Endometrial microvascular endothelial cells (primary cell): ENCODE data around the gene SERPINA3. TPM values are rescaled to one million over a fixed set of nuclear protein-coding genes. Genes with fewer than 3 reads are reported as not detected.

ENCODE experiments used
- in situ Hi-C: cut with HindIII; loops from 2 replicates; pipeline ENCODE4 v1.10.0; 2017; ENCODE audit warnings: low sequenced_read_pairs, low pct_unique_long_range_greater_than_20kb; ENCODE audit errors: inconsistent ontology term
- total RNA-seq: library from RNA; depleted of rRNA; stranded (reverse); fragments of >200 nt; gene quantifications from one replicate; pipeline ENCODE4 v1.2.3, GENCODE V29; 2015; ENCODE audit errors: inconsistent ontology term

Gene SERPINA3
- total RNA-seq, 1 donor from 2014 or later, result not detected

DNA sequence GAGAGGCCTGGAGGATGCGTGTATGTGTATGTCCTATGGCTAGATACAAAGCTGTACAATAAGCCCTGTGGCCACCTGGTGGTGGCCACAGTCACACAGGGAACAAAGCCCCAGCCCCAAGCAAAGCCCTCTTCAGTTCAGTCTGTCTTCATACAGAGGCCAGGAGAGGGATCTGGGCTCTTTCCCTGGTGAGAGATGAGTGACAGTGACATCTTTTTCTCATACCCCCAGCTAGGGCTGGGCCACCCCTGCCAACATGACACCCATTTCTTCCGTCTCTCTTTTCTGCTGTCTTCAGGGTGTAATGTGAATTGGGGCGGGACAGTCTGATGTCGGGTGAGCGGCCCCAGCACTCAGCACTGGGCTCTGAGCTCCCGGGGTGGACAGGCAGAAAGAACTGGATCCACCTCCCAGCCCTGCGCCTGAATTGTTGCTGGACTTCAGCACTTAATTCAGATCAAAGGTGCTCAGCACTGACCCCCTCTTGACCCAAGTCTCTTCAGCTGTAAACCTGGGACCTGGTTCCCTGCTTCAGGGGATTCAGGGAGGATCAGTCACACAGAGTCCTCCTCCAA lies 59.8 kb downstream of the SERPINA3 start:
- in situ Hi-C loops, result no loop called here

DNA sequence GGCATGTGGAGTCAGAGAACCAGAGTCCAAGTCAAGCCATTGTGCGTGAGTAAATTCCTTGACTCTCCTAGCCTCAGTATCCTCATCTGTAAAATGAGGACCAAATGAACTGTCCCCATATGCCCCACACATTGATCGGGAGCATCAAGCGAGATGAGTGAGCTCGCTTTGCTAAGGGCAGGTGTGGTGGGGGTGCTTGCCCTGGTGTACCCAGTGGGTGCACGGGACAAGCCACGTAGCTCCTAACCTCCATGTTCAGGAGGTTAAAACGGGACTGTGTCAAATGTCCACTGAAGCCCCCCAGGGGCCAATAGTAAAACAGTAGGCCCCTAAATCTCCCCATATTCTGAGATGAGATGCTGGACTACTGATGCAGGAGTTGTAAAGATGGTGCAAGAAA lies 60.9 kb downstream of the SERPINA3 start:
- in situ Hi-C loops, result no loop called here

Other genes with a start within 250 kb of the SERPINA3 start
- not detected for gene SERPINA2, start 245.7 kb upstream of the SERPINA3 start, total RNA-seq
- gene SERPINA1, start 223.8 kb upstream of the SERPINA3 start, total RNA-seq, result not detected
- gene SERPINA11, start 159.6 kb upstream of the SERPINA3 start, total RNA-seq, result not detected
- not detected for gene SERPINA9, start 136.2 kb upstream of the SERPINA3 start, total RNA-seq
- gene SERPINA12, start 102.9 kb upstream of the SERPINA3 start, total RNA-seq, result not detected
- gene SERPINA4, start 50.9 kb upstream of the SERPINA3 start, total RNA-seq, result not detected
- gene SERPINA5, start 31.0 kb upstream of the SERPINA3 start, total RNA-seq, result 0.09 TPM
- gene GSC, start 157.7 kb downstream of the SERPINA3 start, total RNA-seq, result not detected